Activated naive CD8-positive, alpha-beta T cell treated with anti-CD3 and anti-CD28 coated beads for 36 hours (primary cell): ENCODE measurements around the gene PRR16. TPM values are rescaled to one million over a fixed set of nuclear protein-coding genes. Genes with fewer than 3 reads are reported as not detected.

Experiments
- DNase-seq: peaks from one replicate; pipeline ENCODE4 v3.0.0; 2021
- H3K27ac Mint-ChIP-seq: one replicate; pipeline ENCODE4 v1.8.0; 2022; ENCODE audit warnings: mild to moderate bottlenecking, moderate library complexity, mixed read lengths
- H3K27me3 Mint-ChIP-seq: one replicate; pipeline ENCODE4 v1.8.0; 2022; ENCODE audit warnings: mild to moderate bottlenecking, mixed read lengths
- H3K36me3 Mint-ChIP-seq: one replicate; pipeline ENCODE4 v1.8.0; 2021; ENCODE audit warnings: mild to moderate bottlenecking, mixed read lengths
- H3K4me1 Mint-ChIP-seq: one replicate; pipeline ENCODE4 v1.8.0; 2021; ENCODE audit warnings: mixed read lengths
- H3K4me3 Mint-ChIP-seq: one replicate; pipeline ENCODE4 v1.8.0; 2022; ENCODE audit warnings: mild to moderate bottlenecking, moderate library complexity, mixed read lengths
- H3K9me3 Mint-ChIP-seq: one replicate; pipeline ENCODE4 v1.8.0; 2022; ENCODE audit warnings: mixed read lengths
- total RNA-seq, 2 experiments: library from RNA; stranded (reverse); gene quantifications; one replicate each; pipeline ENCODE4 v1.2.3, GENCODE V29; 2021

Gene PRR16
- total RNA-seq, 2 experiments from 2014 or later, result not detected

DNA sequence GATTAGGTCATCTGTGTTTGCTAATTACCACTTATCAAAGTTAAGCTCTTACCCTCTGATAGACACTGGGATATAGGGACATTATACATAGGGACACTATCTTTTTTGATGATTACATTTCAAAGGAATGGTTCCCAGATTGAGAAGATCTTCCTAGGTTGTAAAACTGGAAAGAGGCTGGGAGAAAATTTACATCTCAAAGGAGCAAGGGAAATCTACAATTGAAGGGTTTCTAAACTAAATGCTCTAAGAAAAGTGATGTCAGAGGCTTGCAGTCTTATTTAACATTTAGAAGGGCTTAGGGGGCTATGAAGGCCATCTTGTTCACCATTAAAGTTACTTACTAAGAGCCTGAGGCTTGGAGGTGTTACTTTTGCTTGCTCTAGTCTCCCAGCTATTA lies 242.8 kb downstream of the PRR16 start:
- H3K27me3 Mint-ChIP-seq, result peaks cover 10% of the 10 kb centered on the region
- peaks cover 4% of the 10 kb centered on the region for H3K9me3 Mint-ChIP-seq
- no peak overlapping the region for H3K4me3 Mint-ChIP-seq
- no peaks in the 10 kb centered on the region for H3K4me1 Mint-ChIP-seq
- no peak for DNase-seq
- H3K36me3 Mint-ChIP-seq, result no peaks in the 10 kb centered on the region
- no peak overlapping the region for H3K27ac Mint-ChIP-seq

GRCh38 chr5:120717381-120717780 lies 253.3 kb downstream of the PRR16 start:
- Mint-ChIP-seq H3K4me1 (no peaks in the 10 kb centered on the region), H3K36me3 (no peaks in the 10 kb centered on the region), H3K4me3 (no peak overlapping the region), H3K27me3 (no peaks in the 10 kb centered on the region), H3K27ac (no peak overlapping the region), H3K9me3 (peaks cover 3% of the 10 kb centered on the region)
- no peak for DNase-seq

GRCh38 chr5:120730214-120730613 lies 266.1 kb downstream of the PRR16 start:
- Mint-ChIP-seq H3K27me3 (no peaks in the 10 kb centered on the region), H3K36me3 (no peaks in the 10 kb centered on the region), H3K4me1 (no peaks in the 10 kb centered on the region), H3K9me3 (no peaks in the 10 kb centered on the region), H3K27ac (no peak overlapping the region), H3K4me3 (no peak overlapping the region)
- no peak for DNase-seq

DNA sequence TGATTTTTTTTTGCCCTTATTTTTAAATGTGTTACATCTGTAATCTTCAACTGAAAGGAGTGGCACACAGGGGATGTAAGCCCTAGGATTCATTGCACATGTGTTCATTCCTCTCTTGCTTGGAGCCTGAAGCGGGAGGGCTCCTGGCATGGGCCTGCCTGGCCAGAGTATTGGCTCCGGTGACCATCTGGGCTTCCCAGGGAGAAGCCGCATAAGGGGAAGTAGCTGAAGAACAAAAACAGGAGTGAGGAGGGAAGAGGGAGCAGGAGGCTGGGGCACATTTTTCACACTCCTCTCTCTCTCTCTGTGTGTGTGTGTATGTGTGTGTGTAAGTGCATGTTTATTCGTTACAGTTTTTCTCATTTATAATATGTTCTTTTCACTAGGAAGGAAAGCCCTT lies 269.9 kb downstream of the PRR16 start:
- H3K4me1 Mint-ChIP-seq, result no peaks in the 10 kb centered on the region
- no peak for DNase-seq
- H3K27me3 Mint-ChIP-seq, result no peaks in the 10 kb centered on the region
- H3K36me3 Mint-ChIP-seq, result no peaks in the 10 kb centered on the region
- no peak overlapping the region for H3K4me3 Mint-ChIP-seq
- H3K27ac Mint-ChIP-seq, result no peak overlapping the region
- no peaks in the 10 kb centered on the region for H3K9me3 Mint-ChIP-seq

GRCh38 chr5:120735076-120735475 lies 271.0 kb downstream of the PRR16 start:
- H3K27ac Mint-ChIP-seq, result no peak overlapping the region
- H3K27me3 Mint-ChIP-seq, result no peaks in the 10 kb centered on the region
- no peak for DNase-seq
- H3K4me3 Mint-ChIP-seq, result no peak overlapping the region
- no peaks in the 10 kb centered on the region for H3K9me3 Mint-ChIP-seq
- H3K4me1 Mint-ChIP-seq, result no peaks in the 10 kb centered on the region
- H3K36me3 Mint-ChIP-seq, result no peaks in the 10 kb centered on the region
